Endothelial cell of umbilical vein (primary cell): Measurements from ENCODE around the gene NSUN7. TPM values are rescaled to one million over a fixed set of nuclear protein-coding genes. Genes with fewer than 3 reads are reported as not detected.

ENCODE experiments used
- BruUV-seq: library from RNA; stranded (reverse); fragments of 400-500 nt; replicated peaks from 2 replicates; lab custom pipeline; 2021; lab: Mats Ljungman, UMichigan
- CTCF ChIA-PET: fragments of 300-600, 350-600 bp; sonication (Branson Sonifier 250); formaldehyde crosslinking; loops from one replicate; lab custom pipeline; 2021; ENCODE audit warnings: antibody characterized with exemption, inconsistent platforms; lab: Charles Lee
- POLR2A ChIA-PET: fragments of 300-600, 350-600 bp; sonication (Branson Sonifier 250); formaldehyde crosslinking; loops from one replicate; lab custom pipeline; 2021; ENCODE audit warnings: antibody characterized with exemption, inconsistent platforms; lab: Charles Lee
- DNase-seq: peaks from one replicate; pipeline ENCODE4 v3.0.0-alpha.2; 2011; ENCODE audit warnings: low read depth, low spot score
- FAIRE-seq: peaks from 2 replicates; lab custom pipeline; 2011; peaks lifted over from hg19 to GRCh38; lab: Jason Lieb, UNC
- H2AFZ ChIP-seq: 2 replicates; pipeline ENCODE4 v1.6.0; 2012; ENCODE audit warnings: low read depth, low read length, control low read depth, inconsistent platforms
- H3K27ac ChIP-seq: 2 replicates; pipeline ENCODE4 v1.5.1; 2011; ENCODE audit warnings: low read depth, mild to moderate bottlenecking, control low read depth, low read length, moderate library complexity; ENCODE audit not compliant: insufficient read depth
- H3K27me3 ChIP-seq, 2 experiments: 2 replicates each; pipeline versions ENCODE4 v1.6.0 to v1.6.1; 2011; ENCODE audit warnings: low read length in 2 of 2, mixed read lengths in 1 of 2; ENCODE audit not compliant: control insufficient read depth in 2 of 2, insufficient read depth in 2 of 2
- H3K36me3 ChIP-seq, 2 experiments: 2 replicates in 1 of 2; 3 replicates in 1 of 2; pipeline ENCODE4 v1.5.1; 2011; ENCODE audit warnings: low read length in 2 of 2, mild to moderate bottlenecking in 1 of 2, moderate library complexity in 1 of 2; ENCODE audit not compliant: control insufficient read depth in 2 of 2, insufficient read depth in 2 of 2; ENCODE audit errors: extremely low read depth in 1 of 2
- H3K4me1 ChIP-seq: 3 replicates; pipeline ENCODE4 v1.5.1; 2011; ENCODE audit warnings: mild to moderate bottlenecking, low read length; ENCODE audit not compliant: control insufficient read depth, insufficient read depth; ENCODE audit errors: extremely low read depth
- H3K4me2 ChIP-seq: 2 replicates; pipeline ENCODE4 v1.6.1; 2011; ENCODE audit warnings: low read length, control low read depth, mixed read lengths; ENCODE audit not compliant: insufficient read depth
- H3K4me3 ChIP-seq, 3 experiments: fragments of 200-600 bp in 1 of 3; sonication (generic), shearing (Covaris generic) in 1 of 3; replicated peaks in 1 of 3; 2 replicates each; pipeline ENCODE4 v1.5.1; 2011 to 2016; ENCODE audit warnings: control low read depth in 3 of 3, low read length in 3 of 3, mild to moderate bottlenecking in 2 of 3, inconsistent platforms in 1 of 3, low read depth in 1 of 3, moderate library complexity in 1 of 3; ENCODE audit not compliant: insufficient read depth in 1 of 3
- H3K79me2 ChIP-seq: 2 replicates; pipeline ENCODE4 v1.6.0; 2012; ENCODE audit warnings: low read length, inconsistent platforms; ENCODE audit not compliant: control insufficient read depth, insufficient read depth
- H3K9ac ChIP-seq: replicated peaks from 2 replicates; pipeline ENCODE3; 2011; ENCODE audit warnings: low read length, control low read depth; ENCODE audit not compliant: insufficient read depth; ENCODE audit errors: extremely low read depth
- H3K9me1 ChIP-seq: replicated peaks from 3 replicates; pipeline ENCODE4 v1.6.0; 2011; ENCODE audit warnings: mild to moderate bottlenecking, low read length; ENCODE audit not compliant: control insufficient read depth, insufficient read depth; ENCODE audit errors: extremely low read depth
- H3K9me3 ChIP-seq: replicated peaks from 2 replicates; pipeline ENCODE4 v1.5.1; 2012; ENCODE audit warnings: low read length, inconsistent platforms; ENCODE audit not compliant: control insufficient read depth, insufficient read depth
- H4K20me1 ChIP-seq: replicated peaks from 2 replicates; pipeline ENCODE3; 2011; ENCODE audit warnings: mild to moderate bottlenecking, low read length; ENCODE audit not compliant: control insufficient read depth, insufficient read depth; ENCODE audit errors: extremely low read depth
- FOS ChIP-seq: IDR thresholded peaks from 2 replicates; pipeline ENCODE4 v1.6.1; 2011; ENCODE audit warnings: mild to moderate bottlenecking, low read length, moderate library complexity, borderline replicate concordance; ENCODE audit not compliant: insufficient read depth
- GATA2 ChIP-seq: IDR thresholded peaks from 2 replicates; pipeline ENCODE4 v1.7.0; 2011; ENCODE audit warnings: low read depth, mild to moderate bottlenecking, moderate library complexity, mixed read lengths, low read length; ENCODE audit not compliant: insufficient read length, insufficient read depth
- MAX ChIP-seq: IDR thresholded peaks from 2 replicates; pipeline ENCODE4 v1.6.1; 2011; ENCODE audit not compliant: insufficient read depth, insufficient read length
- MYC ChIP-seq: IDR thresholded peaks from one replicate; pipeline ENCODE4 v1.6.1; 2011; ENCODE audit warnings: mild to moderate bottlenecking, low read depth, low read length
- POLR2A ChIP-seq: IDR thresholded peaks from 2 replicates; pipeline ENCODE4 v1.6.1; 2012; ENCODE audit warnings: low read depth, mild to moderate bottlenecking, control low read depth, low read length
- dilution Hi-C: fragments of 300-500 bp; cut with MboI; formaldehyde crosslinking; loops from one replicate; pipeline ENCODE4 v1.15.0; 2019; ENCODE audit warnings: low sequenced_read_pairs; ENCODE audit not compliant: extremely low pct_ligation_motif_present
- intact Hi-C: fragments of 100-400 bp; cut with micrococcal nuclease; formaldehyde crosslinking; loops from one replicate; pipeline ENCODE4 v1.10.0; 2022
- polyA plus RNA-seq, 4 experiments: library from polyadenylated mRNA; depleted of rRNA in 3 of 4; stranded (reverse) in 3 of 4; unstranded in 1 of 4; fragments of >200 nt; gene quantifications; 2 replicates each; pipeline versions ENCODE4 v1.2.1 to v1.2.3, GENCODE V29; 2011 to 2012; ENCODE audit warnings: missing spikeins in 1 of 4
- small RNA-seq: library from RNA; depleted of rRNA; stranded (forward); fragments of <200 nt; gene quantifications from one replicate; pipeline ENCODE3, GENCODE V24; 2012; ENCODE audit warnings: low replicate concordance, low read depth; ENCODE audit not compliant: insufficient read depth, insufficient read length
- total RNA-seq: library from RNA; stranded (reverse); gene quantifications from 2 replicates; pipeline ENCODE4 v1.2.3, GENCODE V29; 2021

The NSUN7 gene
- total and polyA plus RNA-seq, 2 donors (not counting 3 experiments of a cell fraction or from before 2014, with no cell fraction given), result 0.03 to 0.20 TPM

- no TSS peak for BruUV-seq
Observed at GRCh38 chr4:40858962-40859361, 109.2 kb downstream of the NSUN7 start.

More at GRCh38 chr4:40858962-40859361, 109.2 kb downstream of the NSUN7 start:
- no peaks in the 10 kb centered on the region for H3K9me3 ChIP-seq
- ChIA-PET POLR2A (no interaction called here), CTCF (no interaction called here)
- no peaks in the 10 kb centered on the region for H3K4me1 ChIP-seq
- FAIRE-seq, result no peak
- H3K36me3 ChIP-seq, result peaks cover 0 to 3% of the 10 kb centered on the region in 2 experiments
- no peak overlapping the region for H2AFZ ChIP-seq
- no peak for DNase-seq
- H3K4me3 ChIP-seq, result no peak overlapping the region
- no peaks in the 10 kb centered on the region for H4K20me1 ChIP-seq
- H3K27me3 ChIP-seq, result no peaks in the 10 kb centered on the region
- no peak overlapping the region for H3K9ac ChIP-seq
- intact Hi-C loops (no loop called here), dilution Hi-C loops (no loop called here)
- H3K27ac ChIP-seq, result no peak overlapping the region
- no peaks in the 10 kb centered on the region for H3K9me1 ChIP-seq
- TF ChIP-seq GATA2, result no peak
- no peak for TF ChIP-seq MYC
- TF ChIP-seq MAX, result no peak
- no peak for TF ChIP-seq POLR2A
- TF ChIP-seq FOS, result no peak
- H3K79me2 ChIP-seq, result no peaks in the 10 kb centered on the region
- H3K4me2 ChIP-seq, result no peak overlapping the region

Small RNA genes within 50 kb of the gene (small RNA-seq; reads per million reads assigned to genes)
- not detected for gene RF00019

Other genes with a start within 250 kb of the NSUN7 start
- not detected in 2 replicates for gene RBM47, start 120.1 kb upstream of the NSUN7 start, total RNA-seq
- not detected in 2 replicates for gene RBM47, start 120.1 kb upstream of the NSUN7 start, polyA plus RNA-seq